Stimulated activated CD4-positive, alpha-beta T cell treated with anti-CD3 and anti-CD28 coated beads, TNF-alpha, amount 100 ng/mL, for 24 hours (primary cell): ENCODE data around the gene COBL.

Experiments used
- DNase-seq, 3 experiments: peaks; one replicate each; pipeline ENCODE4 v3.0.0-alpha.2; 2020; ENCODE audit warnings: low read depth in 3 of 3

The COBL gene

GRCh38 chr7:51251290-51251689 is 65.3 kb downstream of the COBL start:
- DNase-seq = no peak

- DNase-seq = no peak
These were observed 66.1 kb downstream of the COBL start for GRCh38 chr7:51250512-51250911.

GRCh38 chr7:51249991-51250390 is 66.6 kb downstream of the COBL start:
- DNase-seq = no peak

GRCh38 chr7:51249187-51249945 is 67.2 kb downstream of the COBL start:
- DNase-seq = no peak

- DNase-seq = no peak
These were observed 70.1 kb downstream of the COBL start for GRCh38 chr7:51246258-51247245.

GRCh38 chr7:51244885-51245284 is 71.7 kb downstream of the COBL start:
- no peak for DNase-seq

GRCh38 chr7:51244053-51244452 is 72.6 kb downstream of the COBL start:
- no peak for DNase-seq

- no peak for DNase-seq
These were observed 73.0 kb downstream of the COBL start for GRCh38 chr7:51243631-51244030.

GRCh38 chr7:51242881-51243518 is 73.6 kb downstream of the COBL start:
- no peak for DNase-seq

GRCh38 chr7:51242007-51242691 is 74.5 kb downstream of the COBL start:
- DNase-seq = no peak

GRCh38 chr7:51240868-51241267 is 75.7 kb downstream of the COBL start:
- no peak for DNase-seq

- no peak for DNase-seq
These were observed 76.9 kb downstream of the COBL start for GRCh38 chr7:51239691-51240090.

- no peak for DNase-seq
These were observed 77.6 kb downstream of the COBL start for GRCh38 chr7:51238981-51239495.

GRCh38 chr7:51237446-51238133 is 79.0 kb downstream of the COBL start:
- DNase-seq = no peak

GRCh38 chr7:51236470-51237132 is 80.0 kb downstream of the COBL start:
- DNase-seq = no peak

GRCh38 chr7:51235593-51236313 is 80.9 kb downstream of the COBL start:
- DNase-seq = no peak

- DNase-seq = no peak
These were observed 81.8 kb downstream of the COBL start for GRCh38 chr7:51234609-51235308.

GRCh38 chr7:51234139-51234538 is 82.5 kb downstream of the COBL start:
- no peak for DNase-seq

- no peak for DNase-seq
These were observed 83.2 kb downstream of the COBL start for GRCh38 chr7:51233374-51233773.
